Neural progenitor cell (in vitro differentiated cells): ENCODE data around the gene VASH2. TPM values are rescaled to one million over a fixed set of nuclear protein-coding genes. Genes with fewer than 3 reads are reported as not detected.
"Not testable (repeated sequence)": the region's sequence is repeated elsewhere in the genome, so short reads cannot be mapped to it uniquely, and the experiment has no call there.

ENCODE experiments used
- DNase-seq: peaks from one replicate; pipeline ENCODE4 v3.0.0-alpha.2; 2016; ENCODE audit warnings: low spot score
- H2AFZ ChIP-seq: fragments of 200-600 bp; sonication (generic); replicated peaks from 2 replicates; pipeline ENCODE4 v1.6.1; 2016; ENCODE audit warnings: antibody characterized with exemption
- H3F3A ChIP-seq: fragments of 200-600 bp; sonication (generic); 2 replicates; pipeline ENCODE4 v1.6.1; 2016; ENCODE audit warnings: antibody characterized with exemption, low read depth
- H3K27ac ChIP-seq: fragments of 200-600 bp; sonication (generic); 2 replicates; pipeline ENCODE4 v1.5.1; 2016; ENCODE audit warnings: mild to moderate bottlenecking
- H3K27me3 ChIP-seq: fragments of 200-600 bp; sonication (generic); 2 replicates; pipeline ENCODE4 v1.6.1; 2016; ENCODE audit warnings: mild to moderate bottlenecking, moderate library complexity
- H3K36me3 ChIP-seq: fragments of 200-600 bp; sonication (generic); 2 replicates; pipeline ENCODE4 v1.5.1; 2016
- H3K4me1 ChIP-seq: fragments of 200-600 bp; sonication (generic); 2 replicates; pipeline ENCODE4 v1.6.1; 2016; ENCODE audit warnings: mixed run types
- H3K4me2 ChIP-seq: fragments of 200-600 bp; sonication (generic); 2 replicates; pipeline ENCODE4 v1.6.1; 2016
- H3K4me3 ChIP-seq: fragments of 200-600 bp; sonication (generic); 2 replicates; pipeline ENCODE4 v1.5.1; 2016
- H3K79me2 ChIP-seq: fragments of 200-600 bp; sonication (generic); 2 replicates; pipeline ENCODE4 v1.6.1; 2016; ENCODE audit warnings: low read depth
- H3K9ac ChIP-seq: fragments of 200-600 bp; sonication (generic); 2 replicates; pipeline ENCODE4 v1.6.1; 2016
- H3K9me3 ChIP-seq: fragments of 200-600 bp; sonication (generic); 2 replicates; pipeline ENCODE4 v1.5.1; 2016; ENCODE audit warnings: low read depth
- H4K20me1 ChIP-seq: fragments of 200-600 bp; sonication (generic); 2 replicates; pipeline ENCODE4 v1.6.1; 2016; ENCODE audit warnings: low read depth
- H3K27ac Mint-ChIP-seq: 3 replicates; pipeline ENCODE4 v1.8.0; 2021; ENCODE audit warnings: mixed read lengths
- H3K27me3 Mint-ChIP-seq: 2 replicates; pipeline ENCODE4 v1.8.0; 2022; ENCODE audit warnings: low read depth, mild to moderate bottlenecking, inconsistent platforms, moderate library complexity, mixed read lengths; ENCODE audit not compliant: insufficient read depth
- H3K36me3 Mint-ChIP-seq: 3 replicates; pipeline ENCODE4 v1.8.0; 2021; ENCODE audit warnings: mixed read lengths
- H3K4me1 Mint-ChIP-seq: 3 replicates; pipeline ENCODE4 v1.8.0; 2021; ENCODE audit warnings: mixed read lengths
- H3K4me3 Mint-ChIP-seq: 3 replicates; pipeline ENCODE4 v1.8.0; 2021; ENCODE audit warnings: mild to moderate bottlenecking, moderate library complexity, mixed read lengths
- H3K9me3 Mint-ChIP-seq: 3 replicates; pipeline ENCODE4 v1.8.0; 2020; ENCODE audit warnings: mixed read lengths
- CTCF ChIP-seq: fragments of 200-600 bp; sonication (generic); IDR thresholded peaks from 2 replicates; pipeline ENCODE4 v1.5.1; 2017; ENCODE audit warnings: antibody characterized with exemption, mild to moderate bottlenecking
- EZH2 ChIP-seq: fragments of 200-600 bp; sonication (generic); IDR thresholded peaks from 2 replicates; pipeline ENCODE4 v1.6.1; 2017; ENCODE audit warnings: antibody characterized with exemption, mild to moderate bottlenecking, moderate library complexity
- EZH2phosphoT487 ChIP-seq: fragments of 200-600 bp; sonication (generic); IDR thresholded peaks from 2 replicates; pipeline ENCODE4 v1.6.1; 2017; ENCODE audit warnings: antibody characterized with exemption
- total RNA-seq: library from RNA; depleted of rRNA; stranded (reverse); fragments of >200 nt; gene quantifications from 2 replicates; pipeline ENCODE4 v1.2.3, GENCODE V29; 2015; ENCODE audit warnings: low replicate concordance

Gene VASH2
- total RNA-seq, 1 donor from 2014 or later = 5.2 TPM

- H3K9ac ChIP-seq, H3K36me3 ChIP-seq, DNase-seq, H3K79me2 ChIP-seq, H2AFZ ChIP-seq, H4K20me1 ChIP-seq, H3K4me2 ChIP-seq, H3K9me3 ChIP-seq, H3K27ac ChIP-seq, H3K27ac Mint-ChIP-seq, H3K4me3 ChIP-seq, H3K36me3 Mint-ChIP-seq, H3K9me3 Mint-ChIP-seq: not testable (repeated sequence)
- H3K27me3 ChIP-seq = peaks cover 51% of the 10 kb centered on the region
- Mint-ChIP-seq H3K27me3 (peaks cover 23% of the 10 kb centered on the region), H3K4me1 (peaks cover 26% of the 10 kb centered on the region), H3K4me3 (peak overlapping the region; percentile 11)
- peaks cover 16% of the 10 kb centered on the region for H3K4me1 ChIP-seq
- peaks cover 22% of the 10 kb centered on the region for H3F3A ChIP-seq
These were observed 36.2 kb upstream of the VASH2 start for GRCh38 chr1:212914110-212914509.

GRCh38 chr1:212914789-212915188 lies 35.6 kb upstream of the VASH2 start:
- H3K36me3 ChIP-seq = no peaks in the 10 kb centered on the region
- peak; percentile 37 for DNase-seq
- peaks cover 44% of the 10 kb centered on the region for H3K27me3 ChIP-seq
- H2AFZ ChIP-seq = peak overlapping the region; percentile 48
- H3K4me1 Mint-ChIP-seq = peaks cover 26% of the 10 kb centered on the region
- no peak overlapping the region for H3K27ac ChIP-seq
- H4K20me1 ChIP-seq = no peaks in the 10 kb centered on the region
- no peaks in the 10 kb centered on the region for H3K9me3 ChIP-seq
- peak overlapping the region; percentile 23 for H3K4me2 ChIP-seq
- H3F3A ChIP-seq = peaks cover 22% of the 10 kb centered on the region
- peaks cover 1% of the 10 kb centered on the region for H3K36me3 Mint-ChIP-seq
- H3K4me3 Mint-ChIP-seq = no peak overlapping the region
- H3K4me3 ChIP-seq = no peak overlapping the region
- H3K27me3 Mint-ChIP-seq = peaks cover 25% of the 10 kb centered on the region
- H3K79me2 ChIP-seq = no peaks in the 10 kb centered on the region
- H3K9me3 Mint-ChIP-seq = no peaks in the 10 kb centered on the region
- TF ChIP-seq EZH2phosphoT487 = no peak
- no peak for TF ChIP-seq CTCF
- TF ChIP-seq EZH2 = no peak
- no peak overlapping the region for H3K9ac ChIP-seq
- peaks cover 16% of the 10 kb centered on the region for H3K4me1 ChIP-seq
- peak overlapping the region; percentile 2 for H3K27ac Mint-ChIP-seq

GRCh38 chr1:212915245-212916091 lies 34.9 kb upstream of the VASH2 start:
- peak; percentile 36 for DNase-seq
- Histone ChIP-seq H3K79me2 (no peaks in the 10 kb centered on the region), H3K27ac (no peak overlapping the region), H3K9me3 (no peaks in the 10 kb centered on the region), H3K4me2 (peak overlapping the region; percentile 23), H4K20me1 (no peaks in the 10 kb centered on the region), H3K4me3 (no peak overlapping the region), H3K4me1 (peaks cover 16% of the 10 kb centered on the region), H3K9ac (no peak overlapping the region), H2AFZ (peak overlapping the region; percentile 48), H3K27me3 (peaks cover 38% of the 10 kb centered on the region), H3F3A (peaks cover 22% of the 10 kb centered on the region), H3K36me3 (no peaks in the 10 kb centered on the region)
- no peaks in the 10 kb centered on the region for H3K9me3 Mint-ChIP-seq
- TF ChIP-seq EZH2 = no peak
- TF ChIP-seq EZH2phosphoT487 = no peak
- TF ChIP-seq CTCF = peak; percentile 51
- H3K4me3 Mint-ChIP-seq = no peak overlapping the region
- H3K36me3 Mint-ChIP-seq = peaks cover 1% of the 10 kb centered on the region
- H3K27ac Mint-ChIP-seq = peak overlapping the region; percentile 2
- H3K4me1 Mint-ChIP-seq = peaks cover 26% of the 10 kb centered on the region
- peaks cover 23% of the 10 kb centered on the region for H3K27me3 Mint-ChIP-seq
